HFFc6 (cell line): ENCODE results near the gene BBS1. TPM values are rescaled to one million over a fixed set of nuclear protein-coding genes. Genes with fewer than 3 reads are reported as not detected.

Source experiments
- DNase-seq: peaks from one replicate; pipeline ENCODE4 v3.0.0-alpha.2; 2018
- H3K27ac Mint-ChIP-seq: 2 replicates; pipeline ENCODE4 v1.8.0; 2020; ENCODE audit warnings: mild to moderate bottlenecking, mixed read lengths
- H3K27me3 Mint-ChIP-seq: 2 replicates; pipeline ENCODE4 v1.8.0; 2021; ENCODE audit warnings: mild to moderate bottlenecking, moderate library complexity, mixed read lengths; ENCODE audit not compliant: insufficient read depth
- H3K36me3 Mint-ChIP-seq: 2 replicates; pipeline ENCODE4 v1.8.0; 2021; ENCODE audit warnings: low read depth, mixed read lengths
- H3K4me1 Mint-ChIP-seq: 2 replicates; pipeline ENCODE4 v1.8.0; 2020; ENCODE audit warnings: low read depth, mixed read lengths
- H3K4me3 Mint-ChIP-seq: 2 replicates; pipeline ENCODE4 v1.8.0; 2020; ENCODE audit warnings: mild to moderate bottlenecking, moderate library complexity, mixed read lengths
- H3K9me3 Mint-ChIP-seq: 2 replicates; pipeline ENCODE4 v1.8.0; 2020; ENCODE audit warnings: mild to moderate bottlenecking, mixed read lengths
- CTCF ChIP-seq: fragments of 200-600 bp; sonication (generic); IDR thresholded peaks from 2 replicates; pipeline ENCODE4 v1.5.0; 2021; ENCODE audit warnings: antibody characterized with exemption, mild to moderate bottlenecking
- total RNA-seq, 6 experiments: library from RNA; stranded (reverse); fragmentation: NEBNext Ultra II Directional; extraction: Animal tissue kit (Norgen Biotek cat#: 25700); gene quantifications; 2 replicates in 1 of 6; 3 replicates in 5 of 6; pipeline ENCODE4 v1.2.3, GENCODE V29; 2021

The BBS1 gene
- total RNA-seq, 6 experiments from 2014 or later: 14.9 to 21.4 (median 17.3) TPM

GRCh38 chr11:66561975-66562248, 51.5 kb downstream of the BBS1 start:
- H3K4me1 Mint-ChIP-seq: no peaks in the 10 kb centered on the region
- no peak overlapping the region for H3K4me3 Mint-ChIP-seq
- no peaks in the 10 kb centered on the region for H3K36me3 Mint-ChIP-seq
- H3K9me3 Mint-ChIP-seq: no peaks in the 10 kb centered on the region
- no peak overlapping the region for H3K27ac Mint-ChIP-seq
- DNase-seq: no peak
- no peak for TF ChIP-seq CTCF
- H3K27me3 Mint-ChIP-seq: peaks cover 16% of the 10 kb centered on the region

- DNase-seq: no peak
Observed at GRCh38 chr11:66562275-66562674, 51.8 kb downstream of the BBS1 start.

GRCh38 chr11:66562907-66563583, 52.6 kb downstream of the BBS1 start:
- Mint-ChIP-seq H3K9me3 (no peaks in the 10 kb centered on the region), H3K4me1 (no peaks in the 10 kb centered on the region), H3K4me3 (no peak overlapping the region), H3K27me3 (peaks cover 9% of the 10 kb centered on the region), H3K27ac (no peak overlapping the region), H3K36me3 (no peaks in the 10 kb centered on the region)
- TF ChIP-seq CTCF: no peak
- no peak for DNase-seq

More at GRCh38 chr11:66562275-66562674, 51.8 kb downstream of the BBS1 start:
- Mint-ChIP-seq H3K36me3 (no peaks in the 10 kb centered on the region), H3K9me3 (no peaks in the 10 kb centered on the region), H3K4me3 (no peak overlapping the region), H3K27me3 (peaks cover 15% of the 10 kb centered on the region), H3K27ac (no peak overlapping the region), H3K4me1 (no peaks in the 10 kb centered on the region)
- TF ChIP-seq CTCF: no peak

GRCh38 chr11:66563832-66564231, 53.4 kb downstream of the BBS1 start:
- no peak for DNase-seq
- H3K9me3 Mint-ChIP-seq: no peaks in the 10 kb centered on the region
- no peak for TF ChIP-seq CTCF
- no peaks in the 10 kb centered on the region for H3K36me3 Mint-ChIP-seq
- H3K27me3 Mint-ChIP-seq: peaks cover 6% of the 10 kb centered on the region
- peaks cover 5% of the 10 kb centered on the region; the same call in 1 of the 2 replicates for H3K4me1 Mint-ChIP-seq
- H3K4me3 Mint-ChIP-seq: no peak overlapping the region
- H3K27ac Mint-ChIP-seq: no peak overlapping the region

GRCh38 chr11:66564538-66564937, 54.1 kb downstream of the BBS1 start:
- TF ChIP-seq CTCF: no peak
- no peaks in the 10 kb centered on the region for H3K9me3 Mint-ChIP-seq
- no peaks in the 10 kb centered on the region for H3K36me3 Mint-ChIP-seq
- H3K4me1 Mint-ChIP-seq: peaks cover 5% of the 10 kb centered on the region; the same call in 1 of the 2 replicates
- DNase-seq: no peak
- H3K4me3 Mint-ChIP-seq: no peak overlapping the region
- no peak overlapping the region for H3K27ac Mint-ChIP-seq
- H3K27me3 Mint-ChIP-seq: peaks cover 7% of the 10 kb centered on the region

- no peak overlapping the region for H3K27ac Mint-ChIP-seq
- TF ChIP-seq CTCF: no peak
- H3K27me3 Mint-ChIP-seq: peaks cover 7% of the 10 kb centered on the region
- no peaks in the 10 kb centered on the region for H3K36me3 Mint-ChIP-seq
- DNase-seq: no peak
- peaks cover 5% of the 10 kb centered on the region; the same call in 1 of the 2 replicates for H3K4me1 Mint-ChIP-seq
- no peaks in the 10 kb centered on the region for H3K9me3 Mint-ChIP-seq
- H3K4me3 Mint-ChIP-seq: no peak overlapping the region
Observed at GRCh38 chr11:66564984-66565383, 54.5 kb downstream of the BBS1 start.
